GM12878 (cell line): ENCODE results near the gene NPSR1.

Experiments used
- BHLHE40 ChIP-seq, 2 experiments: fragments of 450-650 bp in 1 of 2; IDR thresholded peaks; 2 replicates each; pipeline ENCODE4 v1.6.1; 2011 to 2017; ENCODE audit warnings: low read depth in 2 of 2, borderline replicate concordance in 1 of 2, improper control_type of control experiment in 1 of 2, low read length in 1 of 2, mild to moderate bottlenecking in 1 of 2
- IKZF1 ChIP-seq: fragments of 450-650 bp; conservative IDR thresholded peaks from 2 replicates; pipeline ENCODE4 v1.6.1; 2017; ENCODE audit warnings: antibody characterized with exemption, mild to moderate bottlenecking
- NR2C1 ChIP-seq: fragments of 450-650 bp; IDR thresholded peaks from 2 replicates; pipeline ENCODE4 v1.6.1; 2017; ENCODE audit warnings: antibody characterized with exemption, mild to moderate bottlenecking, moderate library complexity
- POLR2A ChIP-seq: IDR thresholded peaks from 2 replicates; pipeline ENCODE4 v1.6.1; 2011; ENCODE audit warnings: low read depth, mild to moderate bottlenecking, low read length
- SP1 ChIP-seq: IDR thresholded peaks from one replicate; pipeline ENCODE4 v1.6.1; 2011; ENCODE audit warnings: low read depth, low read length
- TF ChIP-seq, protein P1 (sequence below), 3 experiments: IDR thresholded peaks in 2 of 3; conservative IDR thresholded peaks in 1 of 3; 2 replicates each; pipeline ENCODE4 v1.5.1; 2011; ENCODE audit warnings: low read depth in 3 of 3, low read length in 3 of 3, mild to moderate bottlenecking in 3 of 3, control low read depth in 2 of 3, moderate library complexity in 2 of 3, inconsistent platforms in 1 of 3, mixed read lengths in 1 of 3; ENCODE audit not compliant: control insufficient read depth in 2 of 3, insufficient read depth in 1 of 3; ENCODE audit errors: extremely low read depth in 1 of 3
- TF ChIP-seq, protein P2 (sequence below): IDR thresholded peaks from 2 replicates; pipeline ENCODE4 v1.6.1; 2012; ENCODE audit warnings: mild to moderate bottlenecking, low read depth, low read length

DNA sequence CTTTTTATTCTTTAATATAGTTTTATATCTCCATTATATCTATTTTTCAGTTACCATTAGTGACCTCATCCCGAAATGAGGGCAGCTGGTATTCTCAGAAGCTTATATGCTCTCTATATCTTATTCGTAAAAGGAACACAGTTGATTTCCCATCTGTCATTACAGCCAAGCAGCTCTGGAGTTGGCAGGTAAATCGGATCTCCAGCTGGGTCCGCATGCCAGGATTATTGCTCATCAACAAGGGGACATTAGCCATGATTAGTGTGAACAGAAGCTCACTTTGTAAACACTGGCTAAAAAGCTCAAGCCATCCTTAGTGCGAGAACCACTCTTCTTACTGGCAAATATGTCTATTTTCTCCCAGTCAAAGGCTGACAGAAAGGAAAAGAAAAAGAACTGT lies 180.3 kb downstream of the NPSR1 start:
- TF ChIP-seq POLR2A (no peak), SP1 (no peak), NR2C1 (no peak), IKZF1 (no peak), BHLHE40 (IDR thresholded peaks at IDR 0.05; ENCODE audit: borderline replicate concordance in 1 of 2, low read depth in 2 of 2, low read length in 1 of 2) (no peak)
- TF ChIP-seq, protein P1, sequence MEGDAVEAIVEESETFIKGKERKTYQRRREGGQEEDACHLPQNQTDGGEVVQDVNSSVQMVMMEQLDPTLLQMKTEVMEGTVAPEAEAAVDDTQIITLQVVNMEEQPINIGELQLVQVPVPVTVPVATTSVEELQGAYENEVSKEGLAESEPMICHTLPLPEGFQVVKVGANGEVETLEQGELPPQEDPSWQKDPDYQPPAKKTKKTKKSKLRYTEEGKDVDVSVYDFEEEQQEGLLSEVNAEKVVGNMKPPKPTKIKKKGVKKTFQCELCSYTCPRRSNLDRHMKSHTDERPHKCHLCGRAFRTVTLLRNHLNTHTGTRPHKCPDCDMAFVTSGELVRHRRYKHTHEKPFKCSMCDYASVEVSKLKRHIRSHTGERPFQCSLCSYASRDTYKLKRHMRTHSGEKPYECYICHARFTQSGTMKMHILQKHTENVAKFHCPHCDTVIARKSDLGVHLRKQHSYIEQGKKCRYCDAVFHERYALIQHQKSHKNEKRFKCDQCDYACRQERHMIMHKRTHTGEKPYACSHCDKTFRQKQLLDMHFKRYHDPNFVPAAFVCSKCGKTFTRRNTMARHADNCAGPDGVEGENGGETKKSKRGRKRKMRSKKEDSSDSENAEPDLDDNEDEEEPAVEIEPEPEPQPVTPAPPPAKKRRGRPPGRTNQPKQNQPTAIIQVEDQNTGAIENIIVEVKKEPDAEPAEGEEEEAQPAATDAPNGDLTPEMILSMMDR (IDR thresholded peaks at IDR 0.05 in 2 of 3, conservative IDR thresholded peaks at IDR 0.05 in 1 of 3; ENCODE audit: control insufficient read depth in 2 of 3, extremely low read depth in 1 of 3, insufficient read depth in 1 of 3, low read depth in 3 of 3, low read length in 3 of 3): no peak
- TF ChIP-seq, protein P2, sequence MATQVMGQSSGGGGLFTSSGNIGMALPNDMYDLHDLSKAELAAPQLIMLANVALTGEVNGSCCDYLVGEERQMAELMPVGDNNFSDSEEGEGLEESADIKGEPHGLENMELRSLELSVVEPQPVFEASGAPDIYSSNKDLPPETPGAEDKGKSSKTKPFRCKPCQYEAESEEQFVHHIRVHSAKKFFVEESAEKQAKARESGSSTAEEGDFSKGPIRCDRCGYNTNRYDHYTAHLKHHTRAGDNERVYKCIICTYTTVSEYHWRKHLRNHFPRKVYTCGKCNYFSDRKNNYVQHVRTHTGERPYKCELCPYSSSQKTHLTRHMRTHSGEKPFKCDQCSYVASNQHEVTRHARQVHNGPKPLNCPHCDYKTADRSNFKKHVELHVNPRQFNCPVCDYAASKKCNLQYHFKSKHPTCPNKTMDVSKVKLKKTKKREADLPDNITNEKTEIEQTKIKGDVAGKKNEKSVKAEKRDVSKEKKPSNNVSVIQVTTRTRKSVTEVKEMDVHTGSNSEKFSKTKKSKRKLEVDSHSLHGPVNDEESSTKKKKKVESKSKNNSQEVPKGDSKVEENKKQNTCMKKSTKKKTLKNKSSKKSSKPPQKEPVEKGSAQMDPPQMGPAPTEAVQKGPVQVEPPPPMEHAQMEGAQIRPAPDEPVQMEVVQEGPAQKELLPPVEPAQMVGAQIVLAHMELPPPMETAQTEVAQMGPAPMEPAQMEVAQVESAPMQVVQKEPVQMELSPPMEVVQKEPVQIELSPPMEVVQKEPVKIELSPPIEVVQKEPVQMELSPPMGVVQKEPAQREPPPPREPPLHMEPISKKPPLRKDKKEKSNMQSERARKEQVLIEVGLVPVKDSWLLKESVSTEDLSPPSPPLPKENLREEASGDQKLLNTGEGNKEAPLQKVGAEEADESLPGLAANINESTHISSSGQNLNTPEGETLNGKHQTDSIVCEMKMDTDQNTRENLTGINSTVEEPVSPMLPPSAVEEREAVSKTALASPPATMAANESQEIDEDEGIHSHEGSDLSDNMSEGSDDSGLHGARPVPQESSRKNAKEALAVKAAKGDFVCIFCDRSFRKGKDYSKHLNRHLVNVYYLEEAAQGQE: no peak
